ACC112 (cell line): Measurements from ENCODE around the gene ANKMY1.

Source experiments
- H2AFZ ChIP-seq: fragments of 200-600 bp; sonication (generic); one replicate; pipeline ENCODE4 v1.6.0; 2017; ENCODE audit warnings: antibody characterized with exemption, low read length; ENCODE audit not compliant: unreplicated experiment
- H3K27ac ChIP-seq: fragments of 200-600 bp; sonication (generic); 2 replicates; pipeline ENCODE4 v1.5.1; 2014; ENCODE audit warnings: low read depth, mild to moderate bottlenecking, antibody characterized with exemption, low read length, moderate library complexity
- H3K27me3 ChIP-seq: fragments of 200-600 bp; sonication (generic); 2 replicates; pipeline ENCODE4 v1.6.1; 2014; ENCODE audit warnings: mild to moderate bottlenecking, antibody characterized with exemption, low read length, moderate library complexity, mixed read lengths; ENCODE audit not compliant: insufficient read depth
- H3K36me3 ChIP-seq: fragments of 200-600 bp; sonication (generic); 2 replicates; pipeline ENCODE4 v1.6.1; 2016; ENCODE audit warnings: mild to moderate bottlenecking, antibody characterized with exemption, low read length, moderate library complexity, mixed read lengths; ENCODE audit not compliant: insufficient read depth
- H3K4me1 ChIP-seq: fragments of 200-600 bp; sonication (generic); one replicate; pipeline ENCODE4 v1.6.1; 2016; ENCODE audit warnings: low read length, mixed read lengths; ENCODE audit not compliant: insufficient read depth, unreplicated experiment, control insufficient read depth
- H3K4me3 ChIP-seq: fragments of 200-600 bp; sonication (generic); 2 replicates; pipeline ENCODE4 v1.5.1; 2014; ENCODE audit warnings: mild to moderate bottlenecking, low read depth, low read length
- H3K79me2 ChIP-seq: fragments of 200-600 bp; sonication (generic); one replicate; pipeline ENCODE4 v1.6.0; 2016; ENCODE audit warnings: low read length; ENCODE audit not compliant: control insufficient read depth, unreplicated experiment, insufficient read depth

ANKMY1 gene

GRCh38 chr2:240472078-240472790 is 85.6 kb downstream of the ANKMY1 start:
- Histone ChIP-seq H3K36me3 (no peaks in the 10 kb centered on the region), H3K27ac (no peak overlapping the region), H3K4me1 (no peaks in the 10 kb centered on the region), H3K79me2 (no peaks in the 10 kb centered on the region), H3K4me3 (no peak overlapping the region), H2AFZ (no peak overlapping the region), H3K27me3 (no peaks in the 10 kb centered on the region)

GRCh38 chr2:240469740-240470139 is 88.0 kb downstream of the ANKMY1 start:
- no peak overlapping the region for H3K4me3 ChIP-seq
- no peaks in the 10 kb centered on the region for H3K79me2 ChIP-seq
- no peak overlapping the region for H2AFZ ChIP-seq
- H3K4me1 ChIP-seq = no peaks in the 10 kb centered on the region
- H3K27me3 ChIP-seq = no peaks in the 10 kb centered on the region
- H3K27ac ChIP-seq = no peak overlapping the region
- H3K36me3 ChIP-seq = no peaks in the 10 kb centered on the region

DNA sequence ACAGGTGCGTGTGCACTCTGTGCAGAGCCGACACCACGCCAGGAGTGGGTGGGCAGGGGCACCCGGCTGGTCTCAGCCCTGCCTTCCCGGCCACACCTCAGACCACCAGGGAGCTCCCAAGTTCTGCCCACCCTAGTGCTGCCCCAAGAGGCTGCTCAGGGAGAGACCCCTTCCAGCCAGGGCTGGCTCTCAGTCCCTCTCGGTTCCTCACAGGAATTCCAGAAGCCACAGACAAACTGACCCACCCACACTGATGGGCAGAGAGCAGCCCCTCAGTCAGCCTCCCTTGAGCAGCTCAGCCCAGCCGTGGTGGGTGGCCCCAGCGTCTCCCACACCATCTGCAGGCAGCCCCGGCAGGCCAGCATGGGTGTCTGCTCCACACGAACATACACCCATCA is 88.5 kb downstream of the ANKMY1 start:
- Histone ChIP-seq H3K27ac (no peak overlapping the region), H3K36me3 (no peaks in the 10 kb centered on the region), H3K27me3 (no peaks in the 10 kb centered on the region), H3K4me3 (no peak overlapping the region), H2AFZ (no peak overlapping the region), H3K79me2 (no peaks in the 10 kb centered on the region), H3K4me1 (no peaks in the 10 kb centered on the region)

DNA sequence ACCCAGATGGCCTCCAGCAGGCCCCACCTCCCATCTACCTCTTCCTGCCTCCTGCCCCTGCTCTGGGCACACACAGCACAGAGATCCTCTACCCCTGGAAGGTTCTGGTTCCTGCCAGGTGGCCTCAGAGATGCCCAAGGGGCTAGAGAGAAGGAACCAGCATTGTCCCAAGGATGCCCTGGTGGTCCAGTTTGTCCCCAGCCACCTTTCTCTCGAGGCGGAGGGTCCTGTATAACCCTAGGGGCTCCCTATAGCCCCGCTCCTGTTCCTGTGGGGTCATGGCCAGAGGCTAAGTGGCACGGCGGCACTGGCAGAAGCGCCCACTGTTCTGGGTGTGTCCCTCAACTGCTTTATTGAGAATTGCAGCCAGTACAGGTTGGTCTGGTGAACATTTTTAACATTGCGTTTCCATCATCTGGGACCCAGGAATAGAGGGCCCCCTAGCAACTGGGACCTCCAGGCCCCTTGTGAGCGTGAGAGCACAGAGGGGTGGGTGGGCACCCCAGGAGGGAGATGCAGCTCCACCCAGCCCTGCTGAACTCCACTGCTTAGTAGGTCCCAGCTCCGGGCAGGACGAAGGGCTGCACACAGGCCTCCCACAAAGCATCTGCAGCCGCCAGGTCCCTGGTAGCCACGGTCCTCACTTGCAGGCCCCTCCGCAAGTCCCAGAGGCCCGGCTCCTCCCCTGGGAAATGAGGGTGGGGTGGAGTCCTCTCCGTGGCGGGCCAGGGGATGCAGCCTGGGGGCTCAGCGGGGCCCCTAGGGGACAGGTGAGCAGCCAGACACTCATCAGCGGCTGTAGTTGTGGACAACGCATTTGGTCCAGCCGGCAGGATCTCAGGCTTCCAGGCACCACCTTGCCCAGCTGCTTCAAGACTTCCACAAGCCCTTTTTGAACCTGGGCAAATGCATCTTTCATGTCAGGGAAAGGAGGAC is 89.2 kb downstream of the ANKMY1 start:
- H3K27ac ChIP-seq = no peak overlapping the region
- no peak overlapping the region for H3K4me3 ChIP-seq
- H2AFZ ChIP-seq = no peak overlapping the region
- H3K27me3 ChIP-seq = no peaks in the 10 kb centered on the region
- no peaks in the 10 kb centered on the region for H3K4me1 ChIP-seq
- H3K79me2 ChIP-seq = no peaks in the 10 kb centered on the region
- H3K36me3 ChIP-seq = no peaks in the 10 kb centered on the region

GRCh38 chr2:240467659-240468302 is 90.0 kb downstream of the ANKMY1 start:
- no peaks in the 10 kb centered on the region for H3K4me1 ChIP-seq
- H2AFZ ChIP-seq = no peak overlapping the region
- no peak overlapping the region for H3K4me3 ChIP-seq

DNA sequence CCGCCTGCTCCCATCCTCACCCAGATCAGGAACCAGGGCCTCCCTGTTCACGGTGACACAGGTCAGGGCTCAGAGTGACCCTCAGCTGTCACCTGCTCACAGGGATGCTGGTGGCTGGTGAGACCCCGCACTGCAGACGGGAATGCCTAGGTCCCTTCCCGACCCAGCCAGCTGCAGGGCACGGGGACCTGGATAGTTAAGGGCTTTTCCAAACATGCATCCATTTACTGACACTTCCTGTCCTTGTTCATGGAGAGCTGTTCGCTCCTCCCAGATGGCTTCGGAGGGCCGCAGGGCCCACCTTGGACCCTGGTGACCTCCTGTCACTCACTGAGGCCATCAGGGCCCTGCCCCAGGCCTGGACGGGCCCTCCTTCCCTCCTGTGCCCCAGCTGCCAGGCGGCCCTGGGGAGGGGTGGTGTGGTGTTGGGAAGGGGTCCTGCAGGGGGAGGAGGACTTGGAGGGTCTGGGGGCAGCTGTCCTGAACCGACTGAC is 90.6 kb downstream of the ANKMY1 start:
- Histone ChIP-seq H3K27me3 (no peaks in the 10 kb centered on the region), H2AFZ (no peak overlapping the region), H3K4me3 (no peak overlapping the region), H3K27ac (no peak overlapping the region), H3K36me3 (no peaks in the 10 kb centered on the region), H3K79me2 (no peaks in the 10 kb centered on the region), H3K4me1 (no peaks in the 10 kb centered on the region)

More at GRCh38 chr2:240467659-240468302, 90.0 kb downstream of the ANKMY1 start:
- Histone ChIP-seq H3K79me2 (no peaks in the 10 kb centered on the region), H3K27ac (no peak overlapping the region), H3K36me3 (no peaks in the 10 kb centered on the region), H3K27me3 (no peaks in the 10 kb centered on the region)

DNA sequence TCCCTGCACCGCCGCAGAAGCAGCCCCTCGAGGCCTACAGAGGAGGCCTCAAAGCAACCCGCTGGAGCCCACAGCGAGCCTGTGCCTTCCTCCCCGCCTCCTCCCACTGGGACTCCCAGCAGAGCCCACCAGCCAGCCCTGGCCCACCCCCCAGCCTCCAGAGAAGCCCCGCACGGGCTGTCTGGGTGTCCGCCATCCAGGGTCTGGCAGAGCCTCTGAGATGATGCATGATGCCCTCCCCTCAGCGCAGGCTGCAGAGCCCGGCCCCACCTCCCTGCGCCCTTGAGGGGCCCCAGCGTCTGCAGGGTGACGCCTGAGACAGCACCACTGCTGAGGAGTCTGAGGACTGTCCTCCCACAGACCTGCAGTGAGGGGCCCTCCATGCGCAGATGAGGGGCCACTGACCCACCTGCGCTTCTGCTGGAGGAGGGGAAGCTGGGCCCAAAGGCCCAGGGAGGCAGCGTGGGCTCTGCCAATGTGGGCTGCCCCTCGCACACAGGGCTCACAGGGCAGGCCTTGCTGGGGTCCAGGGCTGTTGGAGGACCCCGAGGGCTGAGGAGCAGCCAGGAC is 91.1 kb downstream of the ANKMY1 start:
- H3K4me3 ChIP-seq = no peak overlapping the region
- no peaks in the 10 kb centered on the region for H3K36me3 ChIP-seq
- no peaks in the 10 kb centered on the region for H3K79me2 ChIP-seq
- H3K27ac ChIP-seq = no peak overlapping the region
- H3K27me3 ChIP-seq = no peaks in the 10 kb centered on the region
- H2AFZ ChIP-seq = no peak overlapping the region
- no peaks in the 10 kb centered on the region for H3K4me1 ChIP-seq

DNA sequence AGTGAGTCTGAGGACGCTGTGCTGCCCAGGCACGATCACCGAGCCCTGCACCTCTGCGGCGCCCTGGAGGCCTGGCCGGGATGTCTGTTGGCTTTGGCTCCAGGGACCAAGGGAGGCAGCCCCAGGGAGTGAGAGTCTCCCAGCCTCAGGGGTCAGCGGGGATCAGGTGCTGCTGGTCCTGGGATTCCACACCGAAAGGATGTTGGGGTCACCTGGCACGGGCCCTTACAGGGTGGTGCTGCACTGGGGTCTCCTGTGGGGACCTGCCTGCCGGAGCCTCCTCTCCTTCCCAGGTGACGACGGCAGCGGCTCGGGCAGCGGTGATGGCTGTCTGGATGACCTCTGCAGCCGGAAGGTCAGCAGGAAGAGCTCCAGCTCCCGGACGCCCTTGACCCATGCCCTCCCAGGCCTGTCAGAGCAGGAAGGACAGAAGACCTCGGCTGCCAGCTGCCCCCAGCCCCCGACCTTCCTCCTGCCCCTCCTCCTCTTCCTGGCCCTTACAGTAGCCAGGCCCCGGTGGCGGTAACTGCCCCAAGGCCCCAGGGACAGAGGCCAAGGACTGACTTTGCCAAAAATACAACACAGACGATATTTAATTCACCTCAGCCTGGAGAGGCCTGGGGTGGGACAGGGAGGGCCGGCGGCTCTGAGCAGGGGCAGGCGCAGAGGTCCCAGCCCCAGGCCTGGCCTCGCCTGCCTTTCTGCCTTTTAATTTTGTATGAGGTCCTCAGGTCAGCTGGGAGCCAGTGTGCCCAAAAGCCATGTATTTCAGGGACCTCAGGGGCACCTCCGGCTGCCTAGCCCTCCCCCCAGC is 91.8 kb downstream of the ANKMY1 start:
- no peaks in the 10 kb centered on the region for H3K27me3 ChIP-seq
- no peaks in the 10 kb centered on the region for H3K36me3 ChIP-seq
- no peaks in the 10 kb centered on the region for H3K4me1 ChIP-seq
- no peak overlapping the region for H3K4me3 ChIP-seq
- no peak overlapping the region for H3K27ac ChIP-seq
- no peak overlapping the region for H2AFZ ChIP-seq
- H3K79me2 ChIP-seq = no peaks in the 10 kb centered on the region

DNA sequence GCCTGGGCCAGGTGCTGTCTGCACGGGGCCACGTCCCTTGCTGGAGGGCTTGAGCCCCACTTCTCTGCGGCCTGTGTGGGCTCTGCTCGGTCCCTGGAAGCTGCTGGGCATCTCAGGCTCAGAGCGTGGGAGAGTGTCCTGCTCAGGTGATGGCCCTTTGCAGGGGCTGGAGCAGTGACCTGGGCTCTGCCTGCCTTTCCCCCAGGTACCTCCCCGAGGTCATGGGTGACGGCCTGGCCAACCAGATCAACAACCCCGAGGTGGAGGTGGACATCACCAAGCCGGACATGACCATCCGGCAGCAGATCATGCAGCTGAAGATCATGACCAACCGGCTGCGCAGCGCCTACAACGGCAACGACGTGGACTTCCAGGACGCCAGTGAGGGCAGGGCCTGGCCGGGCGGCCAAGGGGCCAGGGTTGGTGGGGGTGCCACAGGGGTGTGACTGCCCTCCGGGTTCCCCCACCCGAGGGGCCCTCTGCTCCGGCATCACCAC is 92.5 kb downstream of the ANKMY1 start:
- Histone ChIP-seq H2AFZ (no peak overlapping the region), H3K27me3 (no peaks in the 10 kb centered on the region), H3K36me3 (no peaks in the 10 kb centered on the region), H3K27ac (no peak overlapping the region), H3K4me3 (no peak overlapping the region), H3K79me2 (no peaks in the 10 kb centered on the region), H3K4me1 (no peaks in the 10 kb centered on the region)
